Trophoblast cell (in vitro differentiated cells and primary cell): ENCODE data around the gene OR10D3.

ENCODE experiments used
- DNase-seq, 2 donors: peaks; one replicate each; pipeline ENCODE4 v3.0.0-alpha.2; 2016
- H2AFZ ChIP-seq: 2 replicates; pipeline ENCODE4 v1.6.1; 2013; ENCODE audit warnings: low read length, moderate library complexity, mild to moderate bottlenecking; ENCODE audit not compliant: insufficient read depth, poor library complexity
- H2AK5ac ChIP-seq: 2 replicates; pipeline ENCODE4 v1.6.1; 2013; ENCODE audit warnings: mild to moderate bottlenecking, low read length
- H2BK120ac ChIP-seq: 2 replicates; pipeline ENCODE4 v1.6.1; 2013; ENCODE audit warnings: low read length, mild to moderate bottlenecking, moderate library complexity; ENCODE audit not compliant: insufficient read depth, poor library complexity
- H2BK12ac ChIP-seq: 2 replicates; pipeline ENCODE4 v1.6.1; 2013; ENCODE audit warnings: mild to moderate bottlenecking, low read length, moderate library complexity
- H2BK5ac ChIP-seq: 2 replicates; pipeline ENCODE4 v1.6.1; 2013; ENCODE audit warnings: low read length, low read depth, moderate library complexity, mild to moderate bottlenecking; ENCODE audit not compliant: poor library complexity
- H3K14ac ChIP-seq: 2 replicates; pipeline ENCODE4 v1.6.1; 2013; ENCODE audit warnings: mild to moderate bottlenecking, low read length
- H3K18ac ChIP-seq: 2 replicates; pipeline ENCODE4 v1.6.1; 2013; ENCODE audit warnings: mild to moderate bottlenecking, low read length
- H3K23ac ChIP-seq: 2 replicates; pipeline ENCODE4 v1.6.1; 2013; ENCODE audit warnings: low read length
- H3K27ac ChIP-seq: 2 replicates; pipeline ENCODE4 v1.5.1; 2013; ENCODE audit warnings: low read depth, mild to moderate bottlenecking, inconsistent platforms, low read length, moderate library complexity
- H3K27me3 ChIP-seq: 2 replicates; pipeline ENCODE4 v1.6.1; 2013; ENCODE audit warnings: inconsistent platforms, mild to moderate bottlenecking, low read length, moderate library complexity; ENCODE audit not compliant: insufficient read depth
- H3K36me3 ChIP-seq, 2 experiments: 1 replicate in 1 of 2; 2 replicates in 1 of 2; pipeline ENCODE4 v1.6.1; 2013; ENCODE audit warnings: low read length in 2 of 2, mild to moderate bottlenecking in 2 of 2, moderate library complexity in 1 of 2; ENCODE audit not compliant: insufficient read depth in 2 of 2, control insufficient read depth in 1 of 2
- H3K4ac ChIP-seq: 2 replicates; pipeline ENCODE4 v1.6.1; 2013; ENCODE audit warnings: low read depth, mild to moderate bottlenecking, low read length, moderate library complexity
- H3K4me1 ChIP-seq, 2 experiments: 1 replicate in 1 of 2; 2 replicates in 1 of 2; pipeline ENCODE4 v1.6.1; 2013; ENCODE audit warnings: low read length in 2 of 2, mild to moderate bottlenecking in 2 of 2, moderate library complexity in 1 of 2; ENCODE audit not compliant: insufficient read depth in 2 of 2, control insufficient read depth in 1 of 2
- H3K4me2 ChIP-seq: 2 replicates; pipeline ENCODE4 v1.6.1; 2013; ENCODE audit warnings: inconsistent platforms, mild to moderate bottlenecking, low read length, moderate library complexity
- H3K4me3 ChIP-seq: 2 replicates; pipeline ENCODE4 v1.5.1; 2013; ENCODE audit warnings: mild to moderate bottlenecking, low read depth, low read length, inconsistent platforms
- H3K79me1 ChIP-seq: one replicate; pipeline ENCODE4 v1.6.1; 2013; ENCODE audit warnings: low read length
- H3K79me2 ChIP-seq: 2 replicates; pipeline ENCODE4 v1.6.1; 2013; ENCODE audit warnings: low read length, mild to moderate bottlenecking; ENCODE audit not compliant: control insufficient read depth, insufficient read depth, poor library complexity
- H3K9ac ChIP-seq: 2 replicates; pipeline ENCODE4 v1.6.1; 2013; ENCODE audit warnings: mild to moderate bottlenecking, low read length
- H3K9me3 ChIP-seq: 2 replicates; pipeline ENCODE4 v1.6.1; 2013; ENCODE audit warnings: low read depth, mild to moderate bottlenecking, control low read depth, inconsistent platforms, low read length; ENCODE audit not compliant: insufficient read depth
- H4K12ac ChIP-seq: 2 replicates; pipeline ENCODE4 v1.6.1; 2013; ENCODE audit warnings: low read depth, mild to moderate bottlenecking, low read length, moderate library complexity
- H4K8ac ChIP-seq: 2 replicates; pipeline ENCODE4 v1.6.1; 2013; ENCODE audit warnings: low read depth, mild to moderate bottlenecking, low read length, moderate library complexity
- H4K91ac ChIP-seq: one replicate; pipeline ENCODE4 v1.6.1; 2013; ENCODE audit warnings: low read depth, mild to moderate bottlenecking, low read length, moderate library complexity
- WGBS: extraction: QIAGEN DNeasy Blood & Tissue Kit; methylation state at CpG from one replicate; pipeline ENCODE4 v1.1.7; 2013; ENCODE audit warnings: missing lambda C conversion rate; ENCODE audit not compliant: insufficient read length, insufficient coverage; ENCODE audit errors: extremely low coverage; 5-methylcytosine and 5-hydroxymethylcytosine counted together

OR10D3 gene

GRCh38 chr11:124200671-124201070 lies 17.5 kb downstream of the OR10D3 start:
- no peak overlapping the region for H3K27ac ChIP-seq
- no peaks in the 10 kb centered on the region for H3K79me1 ChIP-seq
- H2BK120ac ChIP-seq: no peak overlapping the region
- no peak overlapping the region for H3K14ac ChIP-seq
- H2AK5ac ChIP-seq: no peak overlapping the region
- H3K4me3 ChIP-seq: no peak overlapping the region
- no peak overlapping the region for H4K12ac ChIP-seq
- peaks cover 2% of the 10 kb centered on the region for H3K9me3 ChIP-seq
- H3K18ac ChIP-seq: no peak overlapping the region
- H3K4me1 ChIP-seq: no peaks in the 10 kb centered on the region
- no peak overlapping the region for H4K91ac ChIP-seq
- no peak overlapping the region for H2BK12ac ChIP-seq
- H3K79me2 ChIP-seq: no peaks in the 10 kb centered on the region
- H4K8ac ChIP-seq: no peak overlapping the region
- no peaks in the 10 kb centered on the region for H3K36me3 ChIP-seq
- no peak overlapping the region for H3K4me2 ChIP-seq
- no CpG with 5 or more reads among the region's 16 CpGs for WGBS
- no peaks in the 10 kb centered on the region for H3K27me3 ChIP-seq
- no peak for DNase-seq
- H2AFZ ChIP-seq: no peak overlapping the region
- H3K23ac ChIP-seq: no peak overlapping the region
- H3K9ac ChIP-seq: no peak overlapping the region
- H2BK5ac ChIP-seq: no peak overlapping the region
- H3K4ac ChIP-seq: no peak overlapping the region

GRCh38 chr11:124202951-124203350 lies 19.8 kb downstream of the OR10D3 start:
- no peaks in the 10 kb centered on the region for H3K4me1 ChIP-seq
- no peaks in the 10 kb centered on the region for H3K36me3 ChIP-seq
- H3K4me2 ChIP-seq: no peak overlapping the region
- no peak overlapping the region for H2AFZ ChIP-seq
- no peak overlapping the region for H3K23ac ChIP-seq
- no peak overlapping the region for H4K91ac ChIP-seq
- H4K8ac ChIP-seq: no peak overlapping the region
- H2AK5ac ChIP-seq: no peak overlapping the region
- DNase-seq: no peak
- no peaks in the 10 kb centered on the region for H3K27me3 ChIP-seq
- H3K4ac ChIP-seq: no peak overlapping the region
- H3K18ac ChIP-seq: no peak overlapping the region
- H3K9me3 ChIP-seq: peaks cover 2% of the 10 kb centered on the region
- H3K14ac ChIP-seq: no peak overlapping the region
- no peak overlapping the region for H3K4me3 ChIP-seq
- H3K27ac ChIP-seq: no peak overlapping the region
- H3K79me2 ChIP-seq: no peaks in the 10 kb centered on the region
- WGBS: no CpG with 5 or more reads among the region's 3 CpGs
- H4K12ac ChIP-seq: no peak overlapping the region
- no peak overlapping the region for H3K9ac ChIP-seq
- H3K79me1 ChIP-seq: no peaks in the 10 kb centered on the region
- no peak overlapping the region for H2BK5ac ChIP-seq
- H2BK120ac ChIP-seq: no peak overlapping the region
- H2BK12ac ChIP-seq: no peak overlapping the region

- Histone ChIP-seq H2BK5ac (no peak overlapping the region), H3K4me1 (no peaks in the 10 kb centered on the region)
These were observed 20.9 kb downstream of the OR10D3 start for GRCh38 chr11:124204008-124204407.

GRCh38 chr11:124207102-124207792 lies 24.1 kb downstream of the OR10D3 start:
- no peak for DNase-seq
- H3K27ac ChIP-seq: no peak overlapping the region
- H3K9me3 ChIP-seq: no peaks in the 10 kb centered on the region
- H2AK5ac ChIP-seq: no peak overlapping the region
- no peaks in the 10 kb centered on the region for H3K79me1 ChIP-seq
- no peaks in the 10 kb centered on the region for H3K79me2 ChIP-seq
- H4K91ac ChIP-seq: no peak overlapping the region
- H4K12ac ChIP-seq: no peak overlapping the region
- H3K23ac ChIP-seq: peak overlapping the region; percentile 42
- H3K4me2 ChIP-seq: no peak overlapping the region
- H3K18ac ChIP-seq: no peak overlapping the region
- no peak overlapping the region for H2BK12ac ChIP-seq
- no peak overlapping the region for H2AFZ ChIP-seq
- H4K8ac ChIP-seq: no peak overlapping the region
- no peak overlapping the region for H3K4me3 ChIP-seq
- H2BK120ac ChIP-seq: no peak overlapping the region
- no peak overlapping the region for H3K14ac ChIP-seq
- H3K9ac ChIP-seq: no peak overlapping the region
- no peaks in the 10 kb centered on the region for H3K36me3 ChIP-seq
- H2BK5ac ChIP-seq: no peak overlapping the region
- H3K4me1 ChIP-seq: no peaks in the 10 kb centered on the region
- no CpG with 5 or more reads among the region's 6 CpGs for WGBS
- no peak overlapping the region for H3K4ac ChIP-seq
- no peaks in the 10 kb centered on the region for H3K27me3 ChIP-seq

More at GRCh38 chr11:124204008-124204407, 20.9 kb downstream of the OR10D3 start:
- no peak overlapping the region for H3K27ac ChIP-seq
- no peak overlapping the region for H4K12ac ChIP-seq
- H3K4ac ChIP-seq: no peak overlapping the region
- no peaks in the 10 kb centered on the region for H3K36me3 ChIP-seq
- H3K9me3 ChIP-seq: peaks cover 2% of the 10 kb centered on the region
- no peak overlapping the region for H2AK5ac ChIP-seq
- WGBS: no CpG with 5 or more reads among the region's 5 CpGs
- H4K8ac ChIP-seq: no peak overlapping the region
- H3K14ac ChIP-seq: no peak overlapping the region
- no peak for DNase-seq
- no peak overlapping the region for H4K91ac ChIP-seq
- no peak overlapping the region for H3K23ac ChIP-seq
- no peak overlapping the region for H3K4me3 ChIP-seq
- H3K4me2 ChIP-seq: no peak overlapping the region
- no peaks in the 10 kb centered on the region for H3K79me2 ChIP-seq
- H2AFZ ChIP-seq: no peak overlapping the region
- no peak overlapping the region for H3K9ac ChIP-seq
- no peak overlapping the region for H2BK12ac ChIP-seq
- H3K18ac ChIP-seq: no peak overlapping the region
- H3K79me1 ChIP-seq: no peaks in the 10 kb centered on the region
- H3K27me3 ChIP-seq: no peaks in the 10 kb centered on the region
- no peak overlapping the region for H2BK120ac ChIP-seq
